Measurements from ENCODE around the gene SUN5.
"Not testable (repeated sequence)": the region's sequence is repeated elsewhere in the genome, so short reads cannot be mapped to it uniquely, and the experiment has no call there.

The SUN5 gene

GRCh38 chr20:33004141-33004751, at the start of gene SUN5:
Gene SUN5, minus strand, starts transcription at chr20:33004433. Its CDS starts 93 bp downstream, at chr20:33004340.
- Histone ChIP-seq H3K4me1 (ENCODE audit: insufficient read depth, low read length) (no peaks in the 10 kb centered on the region), H3K9me3 (ENCODE audit: low read length) (no peaks in the 10 kb centered on the region), H3K36me3 (ENCODE audit: insufficient read depth, low read length) (no peaks in the 10 kb centered on the region), H3K9ac (ENCODE audit: low read length) (no peak within 1 kb of the TSS), H3K27me3 (ENCODE audit: control insufficient read depth in 1 of 2, insufficient read depth in 2 of 2, low read length in 2 of 2) (no peaks in the 10 kb centered on the region), H3K27ac (ENCODE audit: low read depth, low read length) (no peak within 1 kb of the TSS), H3K4me3 (ENCODE audit: low read depth in 1 of 2, low read length in 2 of 2) (no peak within 1 kb of the TSS)

GRCh38 chr20:33053291-33054106, 49.3 kb upstream of the SUN5 start, which contains the start of gene BPIFB3:
Gene BPIFB3, plus strand, starts transcription at chr20:33053903. Its CDS starts 1,533 bp downstream, at chr20:33055436.
- Histone ChIP-seq H3K27me3 (ENCODE audit: control insufficient read depth in 1 of 2, insufficient read depth in 2 of 2, low read length in 2 of 2) (no peaks in the 10 kb centered on the region), H3K27ac (ENCODE audit: low read depth, low read length) (no peak within 1 kb of the TSS), H3K36me3 (ENCODE audit: insufficient read depth, low read length) (no peaks in the 10 kb centered on the region), H3K9me3 (ENCODE audit: low read length) (no peaks in the 10 kb centered on the region), H3K4me3 (ENCODE audit: low read depth in 1 of 2, low read length in 2 of 2) (no peak within 1 kb of the TSS), H3K4me1 (ENCODE audit: insufficient read depth, low read length) (no peaks in the 10 kb centered on the region), H3K9ac (ENCODE audit: low read length) (no peak within 1 kb of the TSS)

GRCh38 chr20:33051333-33051732, 47.1 kb upstream of the SUN5 start:
- H3K9ac ChIP-seq (ENCODE audit: low read length): no peak overlapping the region
- no peak overlapping the region for H3K27ac ChIP-seq (ENCODE audit: low read depth, low read length)
- H3K27me3 ChIP-seq (ENCODE audit: control insufficient read depth in 1 of 2, insufficient read depth in 2 of 2, low read length in 2 of 2): no peaks in the 10 kb centered on the region
- no peaks in the 10 kb centered on the region for H3K36me3 ChIP-seq (ENCODE audit: insufficient read depth, low read length)
- H3K4me1 ChIP-seq (ENCODE audit: insufficient read depth, low read length): no peaks in the 10 kb centered on the region
- H3K4me3 ChIP-seq (ENCODE audit: low read depth in 1 of 2, low read length in 2 of 2): no peak overlapping the region
- H3K9me3 ChIP-seq (ENCODE audit: low read length): no peaks in the 10 kb centered on the region

GRCh38 chr20:33046412-33046811, 42.2 kb upstream of the SUN5 start:
- H3K36me3 ChIP-seq (ENCODE audit: insufficient read depth, low read length): no peaks in the 10 kb centered on the region
- H3K9me3 ChIP-seq (ENCODE audit: low read length): no peaks in the 10 kb centered on the region
- no peaks in the 10 kb centered on the region for H3K4me1 ChIP-seq (ENCODE audit: insufficient read depth, low read length)
- no peaks in the 10 kb centered on the region for H3K27me3 ChIP-seq (ENCODE audit: control insufficient read depth in 1 of 2, insufficient read depth in 2 of 2, low read length in 2 of 2)
- no peak overlapping the region for H3K27ac ChIP-seq (ENCODE audit: low read depth, low read length)
- H3K4me3 ChIP-seq (ENCODE audit: low read depth in 1 of 2, low read length in 2 of 2): no peak overlapping the region
- no peak overlapping the region for H3K9ac ChIP-seq (ENCODE audit: low read length)

- H3K27ac ChIP-seq (ENCODE audit: low read depth, low read length); H3K36me3 ChIP-seq (ENCODE audit: insufficient read depth, low read length); H3K4me1 ChIP-seq (ENCODE audit: insufficient read depth, low read length); H3K27me3 ChIP-seq (ENCODE audit: control insufficient read depth in 1 of 2, insufficient read depth in 2 of 2, low read length in 2 of 2); H3K4me3 ChIP-seq (ENCODE audit: low read depth in 1 of 2, low read length in 2 of 2); H3K9ac ChIP-seq (ENCODE audit: low read length); H3K9me3 ChIP-seq (ENCODE audit: low read length): not testable (repeated sequence)
Measured at GRCh38 chr20:33045129-33045721, 41.0 kb upstream of the SUN5 start.

GRCh38 chr20:33043731-33044181, 39.5 kb upstream of the SUN5 start:
- no peaks in the 10 kb centered on the region for H3K36me3 ChIP-seq (ENCODE audit: insufficient read depth, low read length)
- no peaks in the 10 kb centered on the region for H3K4me1 ChIP-seq (ENCODE audit: insufficient read depth, low read length)
- no peaks in the 10 kb centered on the region for H3K9me3 ChIP-seq (ENCODE audit: low read length)
- no peak overlapping the region for H3K4me3 ChIP-seq (ENCODE audit: low read depth in 1 of 2, low read length in 2 of 2)
- H3K27ac ChIP-seq (ENCODE audit: low read depth, low read length): no peak overlapping the region
- H3K27me3 ChIP-seq (ENCODE audit: control insufficient read depth in 1 of 2, insufficient read depth in 2 of 2, low read length in 2 of 2): no peaks in the 10 kb centered on the region
- no peak overlapping the region for H3K9ac ChIP-seq (ENCODE audit: low read length)

DNA sequence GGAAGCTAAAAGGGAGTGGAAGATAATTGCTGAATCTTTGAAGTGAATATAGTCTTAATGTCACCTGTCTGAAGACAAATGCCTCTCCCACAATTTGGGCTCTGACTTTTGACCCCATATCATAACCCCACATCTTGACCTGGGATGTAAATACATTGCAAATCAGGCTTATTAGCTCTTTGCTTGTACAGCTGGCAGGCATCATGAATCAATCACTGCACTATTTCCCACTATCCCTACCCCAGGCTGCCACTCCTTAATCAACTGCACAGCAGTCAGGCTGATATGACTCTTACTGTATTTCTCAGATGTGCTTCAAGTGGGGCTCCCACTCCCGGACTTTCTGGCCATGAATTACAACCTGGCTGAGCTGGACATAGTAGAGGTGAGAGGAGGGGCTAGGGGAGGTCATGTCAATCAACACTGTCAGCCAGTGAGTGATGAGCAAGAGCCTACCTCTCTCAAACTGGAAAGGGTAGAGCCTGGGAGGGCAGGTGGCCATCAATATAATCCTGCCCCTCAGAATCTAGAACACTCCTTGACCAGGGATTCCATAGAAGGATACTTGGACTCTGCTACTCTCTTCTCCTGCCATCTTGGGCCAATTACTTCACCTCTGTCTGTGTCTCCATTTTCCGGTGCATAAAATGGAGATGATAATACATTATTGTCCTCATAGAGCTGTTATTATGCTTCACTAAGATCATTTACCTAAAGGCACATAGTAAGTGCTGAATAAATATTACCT, 38.9 kb upstream of the SUN5 start:
- Histone ChIP-seq H3K27ac (ENCODE audit: low read depth, low read length) (no peak overlapping the region), H3K4me1 (ENCODE audit: insufficient read depth, low read length) (no peaks in the 10 kb centered on the region), H3K9ac (ENCODE audit: low read length) (no peak overlapping the region), H3K27me3 (ENCODE audit: control insufficient read depth in 1 of 2, insufficient read depth in 2 of 2, low read length in 2 of 2) (no peaks in the 10 kb centered on the region), H3K36me3 (ENCODE audit: insufficient read depth, low read length) (no peaks in the 10 kb centered on the region), H3K9me3 (ENCODE audit: low read length) (no peaks in the 10 kb centered on the region), H3K4me3 (ENCODE audit: low read depth in 1 of 2, low read length in 2 of 2) (no peak overlapping the region)

DNA sequence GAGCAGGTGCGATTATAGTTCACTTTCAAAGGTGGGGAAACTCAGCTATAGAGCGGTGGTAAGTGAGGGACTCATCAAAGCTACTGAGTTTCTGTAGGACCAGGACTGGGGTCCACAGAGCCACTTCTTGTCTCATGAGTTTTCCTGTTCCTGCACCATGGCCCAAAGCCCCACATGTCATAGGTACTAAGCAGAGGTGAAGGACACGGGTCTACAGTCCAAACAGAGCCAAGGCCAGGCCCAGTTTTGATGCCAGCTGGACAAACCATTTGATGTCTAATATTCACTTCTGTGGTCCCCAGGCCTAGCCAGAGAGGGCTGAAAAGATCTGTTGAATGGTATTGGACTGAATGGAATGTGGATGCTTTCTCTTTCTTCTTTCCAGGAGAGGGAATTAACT, 38.2 kb upstream of the SUN5 start:
- no peaks in the 10 kb centered on the region for H3K9me3 ChIP-seq (ENCODE audit: low read length)
- H3K4me3 ChIP-seq (ENCODE audit: low read depth in 1 of 2, low read length in 2 of 2): no peak overlapping the region
- no peaks in the 10 kb centered on the region for H3K4me1 ChIP-seq (ENCODE audit: insufficient read depth, low read length)
- no peaks in the 10 kb centered on the region for H3K36me3 ChIP-seq (ENCODE audit: insufficient read depth, low read length)
- H3K27me3 ChIP-seq (ENCODE audit: control insufficient read depth in 1 of 2, insufficient read depth in 2 of 2, low read length in 2 of 2): no peaks in the 10 kb centered on the region
- H3K27ac ChIP-seq (ENCODE audit: low read depth, low read length): no peak overlapping the region
- H3K9ac ChIP-seq (ENCODE audit: low read length): no peak overlapping the region

GRCh38 chr20:33038243-33038642, 34.0 kb upstream of the SUN5 start:
- H3K27ac ChIP-seq (ENCODE audit: low read depth, low read length): no peak overlapping the region
- no peaks in the 10 kb centered on the region for H3K27me3 ChIP-seq (ENCODE audit: control insufficient read depth in 1 of 2, insufficient read depth in 2 of 2, low read length in 2 of 2)
- H3K9ac ChIP-seq (ENCODE audit: low read length): no peak overlapping the region
- no peaks in the 10 kb centered on the region for H3K36me3 ChIP-seq (ENCODE audit: insufficient read depth, low read length)
- H3K4me1 ChIP-seq (ENCODE audit: insufficient read depth, low read length): no peaks in the 10 kb centered on the region
- H3K9me3 ChIP-seq (ENCODE audit: low read length): no peaks in the 10 kb centered on the region
- H3K4me3 ChIP-seq (ENCODE audit: low read depth in 1 of 2, low read length in 2 of 2): no peak overlapping the region

DNA sequence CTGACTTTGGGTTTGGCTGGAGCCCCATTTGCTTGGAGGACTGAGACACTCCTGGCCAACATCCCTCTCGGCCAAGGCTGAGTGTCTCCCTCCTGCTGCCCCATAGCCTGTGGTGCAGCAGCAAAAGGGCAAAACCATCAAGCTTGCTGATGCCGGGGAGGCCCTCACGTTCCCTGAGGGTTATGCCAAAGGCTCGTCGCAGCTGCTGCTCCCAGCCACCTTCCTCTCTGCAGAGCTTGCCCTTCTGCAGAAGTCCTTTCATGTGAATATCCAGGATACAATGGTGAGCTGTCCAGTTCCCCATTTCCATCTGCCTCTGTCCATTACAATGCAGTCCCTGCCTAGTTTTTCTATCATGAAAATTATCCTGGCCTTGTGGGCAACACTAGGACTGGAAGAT, 33.2 kb upstream of the SUN5 start:
- no peak overlapping the region for H3K27ac ChIP-seq (ENCODE audit: low read depth, low read length)
- no peaks in the 10 kb centered on the region for H3K9me3 ChIP-seq (ENCODE audit: low read length)
- H3K9ac ChIP-seq (ENCODE audit: low read length): no peak overlapping the region
- H3K27me3 ChIP-seq (ENCODE audit: control insufficient read depth in 1 of 2, insufficient read depth in 2 of 2, low read length in 2 of 2): no peaks in the 10 kb centered on the region
- H3K4me3 ChIP-seq (ENCODE audit: low read depth in 1 of 2, low read length in 2 of 2): no peak overlapping the region
- H3K4me1 ChIP-seq (ENCODE audit: insufficient read depth, low read length): no peaks in the 10 kb centered on the region
- H3K36me3 ChIP-seq (ENCODE audit: insufficient read depth, low read length): no peaks in the 10 kb centered on the region

DNA sequence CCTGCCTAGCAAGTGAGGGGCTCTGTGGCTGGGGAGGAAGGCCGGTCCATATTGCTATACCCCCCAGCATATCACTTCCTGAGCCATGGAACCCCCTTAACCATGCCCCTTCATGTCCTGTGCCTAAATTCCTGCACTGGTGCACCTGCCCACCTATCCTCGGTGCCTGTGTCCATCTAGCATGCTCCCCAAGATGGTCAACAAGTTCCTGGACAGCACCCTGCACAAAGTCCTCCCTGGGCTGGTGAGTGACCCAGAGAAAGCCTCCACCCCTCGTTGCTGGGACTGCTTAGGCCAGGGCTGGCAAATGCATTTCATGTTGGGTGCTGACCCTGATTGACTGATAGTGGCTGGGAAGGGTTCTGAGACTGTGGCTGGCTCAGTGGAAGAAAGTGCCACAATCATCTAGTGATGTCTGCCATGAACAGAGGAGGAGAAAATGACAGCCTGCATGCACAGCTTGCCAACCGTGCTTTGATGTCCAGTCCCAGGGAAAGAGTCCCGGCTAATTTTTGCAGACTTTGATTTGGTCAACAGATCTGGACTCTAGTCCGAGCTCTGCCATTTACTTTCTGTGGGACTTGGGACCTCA, 30.8 kb upstream of the SUN5 start:
- no peaks in the 10 kb centered on the region for H3K4me1 ChIP-seq (ENCODE audit: insufficient read depth, low read length)
- no peak overlapping the region for H3K4me3 ChIP-seq (ENCODE audit: low read depth in 1 of 2, low read length in 2 of 2)
- no peaks in the 10 kb centered on the region for H3K27me3 ChIP-seq (ENCODE audit: control insufficient read depth in 1 of 2, insufficient read depth in 2 of 2, low read length in 2 of 2)
- no peak overlapping the region for H3K27ac ChIP-seq (ENCODE audit: low read depth, low read length)
- H3K9me3 ChIP-seq (ENCODE audit: low read length): no peaks in the 10 kb centered on the region
- no peaks in the 10 kb centered on the region for H3K36me3 ChIP-seq (ENCODE audit: insufficient read depth, low read length)
- H3K9ac ChIP-seq (ENCODE audit: low read length): no peak overlapping the region
